Body of pancreas (tissue), 4 donors: Measurements from ENCODE around the gene WDR37. TPM values are rescaled to one million over a fixed set of nuclear protein-coding genes. Genes with fewer than 3 reads are reported as not detected.

ENCODE experiments used
- ATAC-seq: fragments of 150-250 bp; one replicate; pipeline ENCODE4 v1.9.1; 2016
- DNase-seq, 4 donors: peaks; one replicate each; pipeline ENCODE4 v3.0.0-alpha.2; 2019
- H3K27ac ChIP-seq, 4 donors: fragments of 200-600 bp; sonication (generic); 1 replicate in 3 of 4; 2 replicates in 1 of 4; pipeline versions ENCODE4 v1.5.1 to v1.6.1; 2016 to 2019; ENCODE audit warnings: mild to moderate bottlenecking in 1 of 4, mixed read lengths in 1 of 4, moderate library complexity in 1 of 4
- H3K27me3 ChIP-seq, 2 donors: fragments of 200-600 bp; sonication (generic); one replicate each; pipeline ENCODE4 v1.6.0; 2016; ENCODE audit warnings: mild to moderate bottlenecking in 1 of 2
- H3K36me3 ChIP-seq, 2 donors: fragments of 200-600 bp; sonication (generic); replicated peaks in 1 of 2; 2 replicates each; pipeline ENCODE4 v1.5.1; 2016; ENCODE audit warnings: low read depth in 2 of 2; ENCODE audit not compliant: insufficient read depth in 1 of 2
- H3K4me1 ChIP-seq: fragments of 200-600 bp; sonication (generic); one replicate; pipeline ENCODE4 v1.6.0; 2016
- H3K4me3 ChIP-seq, 2 donors: fragments of 200-600 bp; sonication (generic); 1 replicate in 1 of 2; 2 replicates in 1 of 2; pipeline ENCODE4 v1.5.1; 2016 to 2019
- H3K9me3 ChIP-seq, 3 donors: fragments of 200-600 bp; sonication (generic); 1 replicate in 2 of 3; 2 replicates in 1 of 3; pipeline ENCODE4 v1.5.1; 2016
- CTCF ChIP-seq, 7 experiments: fragments of 450-650 bp in 4 of 7; fragments of 200-600 bp in 3 of 7; sonication (generic) in 3 of 7; IDR thresholded peaks; one replicate each; pipeline ENCODE4 v1.5.1; 2016 to 2019; ENCODE audit warnings: antibody characterized with exemption in 7 of 7
- POLR2A ChIP-seq, 3 donors: fragments of 450-650 bp; IDR thresholded peaks; one replicate each; pipeline ENCODE4 v1.6.1; 2016; ENCODE audit warnings: antibody characterized with exemption in 3 of 3, mild to moderate bottlenecking in 2 of 3
- WGBS, 2 donors: methylation state at CpG; one replicate each; pipeline ENCODE4 v1.1.5; 2017; 5-methylcytosine and 5-hydroxymethylcytosine counted together
- intact Hi-C: fragments of 100-400 bp; cut with DNase I; formaldehyde crosslinking; loops from one replicate; pipeline ENCODE4 v1.15.1; 2023
- total RNA-seq, 2 donors: library from RNA; depleted of rRNA; stranded (reverse); fragments of >200 nt; gene quantifications; one replicate each; pipeline ENCODE4 v1.1.0, GENCODE V29; 2016

WDR37 gene
- total RNA-seq, 2 donors from 2014 or later: 9.9 to 14.3 TPM

- no peaks in the 10 kb centered on the region for H3K36me3 ChIP-seq
- TF ChIP-seq CTCF (IDR thresholded peaks at IDR 0.05) (no peak), POLR2A (IDR thresholded peaks at IDR 0.05) (no peak)
- H3K27ac ChIP-seq: no peak overlapping the region
- intact Hi-C loops: no loop called here
- H3K27me3 ChIP-seq: no peaks in the 10 kb centered on the region
- no peaks in the 10 kb centered on the region for H3K9me3 ChIP-seq
- WGBS, 2 donors: 78 to 80% methylated on average over 19 to 22 of the region's 23 CpGs
- no peaks in the 10 kb centered on the region for H3K4me1 ChIP-seq
- no peak overlapping the region for H3K4me3 ChIP-seq
- DNase-seq (no peak), ATAC-seq (no peak)
Observed at GRCh38 chr10:1175956-1176565, 119.9 kb downstream of the WDR37 start.

GRCh38 chr10:1177936-1178335 lies 121.8 kb downstream of the WDR37 start:
- no peaks in the 10 kb centered on the region for H3K4me1 ChIP-seq
- intact Hi-C loops: no loop called here
- no peak for ATAC-seq
- H3K36me3 ChIP-seq: no peaks in the 10 kb centered on the region
- no peaks in the 10 kb centered on the region for H3K27me3 ChIP-seq
- no peak for TF ChIP-seq CTCF (IDR thresholded peaks at IDR 0.05)
- no peak for TF ChIP-seq POLR2A (IDR thresholded peaks at IDR 0.05)
- 85 to 89% methylated on average over 9 of the region's 9 CpGs for WGBS, 2 donors
- no peak overlapping the region for H3K4me3 ChIP-seq
- DNase-seq: no peak
- H3K27ac ChIP-seq: no peak overlapping the region
- H3K9me3 ChIP-seq: no peaks in the 10 kb centered on the region

- intact Hi-C loops: no loop called here
- WGBS, 2 donors: 78 to 89% methylated on average over 8 to 16 of the region's 16 CpGs
Observed at GRCh38 chr10:1178506-1178905, 122.3 kb downstream of the WDR37 start.

GRCh38 chr10:1179346-1180070 lies 123.3 kb downstream of the WDR37 start:
- ATAC-seq (no peak), DNase-seq (no peak)
- Histone ChIP-seq H3K4me3 (no peak overlapping the region), H3K27ac (no peak overlapping the region), H3K27me3 (no peaks in the 10 kb centered on the region), H3K9me3 (no peaks in the 10 kb centered on the region), H3K36me3 (no peaks in the 10 kb centered on the region), H3K4me1 (no peaks in the 10 kb centered on the region)
- intact Hi-C loops: no loop called here
- no peak for TF ChIP-seq CTCF (IDR thresholded peaks at IDR 0.05)
- no peak for TF ChIP-seq POLR2A (IDR thresholded peaks at IDR 0.05)
- WGBS, 2 donors: 84 to 88% methylated on average over 20 of the region's 20 CpGs

More at GRCh38 chr10:1178506-1178905, 122.3 kb downstream of the WDR37 start:
- no peaks in the 10 kb centered on the region for H3K9me3 ChIP-seq
- no peaks in the 10 kb centered on the region for H3K4me1 ChIP-seq
- H3K4me3 ChIP-seq: no peak overlapping the region
- no peaks in the 10 kb centered on the region for H3K36me3 ChIP-seq
- no peak overlapping the region for H3K27ac ChIP-seq
- ATAC-seq: no peak
- H3K27me3 ChIP-seq: no peaks in the 10 kb centered on the region
- TF ChIP-seq CTCF (IDR thresholded peaks at IDR 0.05) (no peak), POLR2A (IDR thresholded peaks at IDR 0.05) (no peak)
- no peak for DNase-seq
